Sigmoid colon (tissue), 7 donors: ENCODE data around the gene TMEM179. TPM values are rescaled to one million over a fixed set of nuclear protein-coding genes. Genes with fewer than 3 reads are reported as not detected.

ENCODE experiments used
- DNase-seq: peaks from one replicate; pipeline ENCODE4 v3.0.0-alpha.2; 2019
- H3K27ac ChIP-seq, 4 donors: fragments of 200-600 bp; sonication (generic); one replicate each; pipeline ENCODE4 v1.5.1; 2016 to 2019; ENCODE audit warnings: mild to moderate bottlenecking in 1 of 4
- H3K27me3 ChIP-seq, 3 donors: fragments of 200-600 bp; sonication (generic); one replicate each; pipeline ENCODE4 v1.5.1; 2019; ENCODE audit warnings: mild to moderate bottlenecking in 1 of 3
- H3K36me3 ChIP-seq, 4 donors: fragments of 200-600 bp; sonication (generic); one replicate each; pipeline ENCODE4 v1.5.1; 2016 to 2019
- H3K4me1 ChIP-seq, 4 donors: fragments of 200-600 bp; sonication (generic); one replicate each; pipeline ENCODE4 v1.5.1; 2017 to 2019
- H3K4me3 ChIP-seq, 4 donors: fragments of 200-600 bp; sonication (generic); one replicate each; pipeline ENCODE4 v1.5.1; 2017 to 2019; ENCODE audit warnings: mild to moderate bottlenecking in 2 of 4, moderate library complexity in 1 of 4
- H3K9me3 ChIP-seq, 4 donors: fragments of 200-600 bp in 3 of 4; sonication (generic) in 3 of 4; one replicate each; pipeline versions ENCODE4 v1.5.1 to v1.6.1; 2013 to 2019
- CTCF ChIP-seq, 4 experiments: fragments of 450-650 bp in 3 of 4; fragments of 200-600 bp in 1 of 4; IDR thresholded peaks; one replicate each; pipeline ENCODE4 v1.5.1; 2016 to 2019; ENCODE audit warnings: antibody characterized with exemption in 4 of 4, mild to moderate bottlenecking in 3 of 4, moderate library complexity in 2 of 4
- EP300 ChIP-seq, 4 donors: sonication (generic); formaldehyde crosslinking; IDR thresholded peaks; one replicate each; pipeline ENCODE4 v1.6.1; 2017; ENCODE audit warnings: antibody characterized with exemption in 4 of 4
- POLR2A ChIP-seq, 2 donors: fragments of 450-650 bp; IDR thresholded peaks; one replicate each; pipeline ENCODE4 v1.6.1; 2016; ENCODE audit warnings: antibody characterized with exemption in 2 of 2, mild to moderate bottlenecking in 2 of 2, moderate library complexity in 2 of 2
- POLR2AphosphoS5 ChIP-seq, 4 donors: sonication (generic); formaldehyde crosslinking; IDR thresholded peaks; one replicate each; pipeline ENCODE4 v1.6.1; 2017; ENCODE audit warnings: antibody characterized with exemption in 4 of 4
- WGBS, 2 donors: extraction: QIAGEN DNeasy Blood & Tissue Kit; methylation state at CpG; one replicate each; pipeline ENCODE4 v1.1.7; 2013; 5-methylcytosine and 5-hydroxymethylcytosine counted together
- intact Hi-C: fragments of 100-400 bp; cut with DNase I; formaldehyde crosslinking; loops from one replicate; pipeline ENCODE4 v1.15.1; 2023
- polyA plus RNA-seq, 3 donors: library from polyadenylated mRNA; stranded (reverse); fragments of 200-250 nt; gene quantifications; one replicate each; pipeline ENCODE4 v1.2.3, GENCODE V29; 2013
- total RNA-seq, 4 donors: library from RNA; depleted of rRNA; stranded (reverse); fragments of >200 nt; gene quantifications; one replicate each; pipeline ENCODE4 v1.1.0, GENCODE V29; 2016
- donor health status: healthy with polysubstance abuse.
- donor health status: Bipolar disorder and iron deficiency.
- donor health status: healthy.

TMEM179 gene
- total and polyA plus RNA-seq, 7 donors = 1.4 to 5.4 (median 4.1) TPM; not detected in 2

GRCh38 chr14:104578321-104578720, 26.3 kb downstream of the TMEM179 start:
- WGBS, 2 donors = 79 to 88% methylated on average over 11 of the region's 11 CpGs
- Histone ChIP-seq H3K4me3 (no peak overlapping the region), H3K36me3 (no peaks in the 10 kb centered on the region), H3K9me3 (no peaks in the 10 kb centered on the region), H3K27me3 (peaks cover 2 to 36% (median 18%) of the 10 kb centered on the region in 3 donors), H3K27ac (no peak overlapping the region), H3K4me1 (peaks cover 0 to 25% (median 5%) of the 10 kb centered on the region in 4 donors)
- DNase-seq = no peak
- TF ChIP-seq EP300 (IDR thresholded peaks at IDR 0.05) (no peak), CTCF (IDR thresholded peaks at IDR 0.05) (no peak), POLR2AphosphoS5 (IDR thresholded peaks at IDR 0.05) (no peak), POLR2A (IDR thresholded peaks at IDR 0.05) (no peak)
- intact Hi-C loops = no loop called here

GRCh38 chr14:104577847-104578301, 26.7 kb downstream of the TMEM179 start:
- no peak overlapping the region for H3K27ac ChIP-seq
- no peaks in the 10 kb centered on the region for H3K9me3 ChIP-seq
- DNase-seq = no peak
- H3K4me1 ChIP-seq = peaks cover 0 to 25% (median 5%) of the 10 kb centered on the region in 4 donors
- H3K27me3 ChIP-seq = peaks cover 2 to 36% (median 18%) of the 10 kb centered on the region in 3 donors
- no peak for TF ChIP-seq POLR2A (IDR thresholded peaks at IDR 0.05)
- no peak for TF ChIP-seq POLR2AphosphoS5 (IDR thresholded peaks at IDR 0.05)
- no peak for TF ChIP-seq EP300 (IDR thresholded peaks at IDR 0.05)
- no peak for TF ChIP-seq CTCF (IDR thresholded peaks at IDR 0.05)
- H3K4me3 ChIP-seq = no peak overlapping the region
- WGBS, 2 donors = 69 to 73% methylated on average over 19 of the region's 19 CpGs
- intact Hi-C loops = no loop called here
- H3K36me3 ChIP-seq = no peaks in the 10 kb centered on the region

GRCh38 chr14:104577426-104577825, 27.1 kb downstream of the TMEM179 start:
- intact Hi-C loops = no loop called here
- no peak for TF ChIP-seq CTCF (IDR thresholded peaks at IDR 0.05)
- TF ChIP-seq POLR2AphosphoS5 (IDR thresholded peaks at IDR 0.05) = no peak
- no peak for TF ChIP-seq POLR2A (IDR thresholded peaks at IDR 0.05)
- TF ChIP-seq EP300 (IDR thresholded peaks at IDR 0.05) = no peak
- WGBS, 2 donors = 28 to 70% methylated on average over 12 of the region's 12 CpGs
- no peak for DNase-seq
- Histone ChIP-seq H3K36me3 (no peaks in the 10 kb centered on the region), H3K4me3 (no peak overlapping the region), H3K27ac (no peak overlapping the region), H3K9me3 (no peaks in the 10 kb centered on the region), H3K4me1 (peaks cover 0 to 25% (median 5%) of the 10 kb centered on the region in 4 donors), H3K27me3 (peaks cover 2 to 36% (median 18%) of the 10 kb centered on the region in 3 donors)

- peaks cover 2 to 36% (median 18%) of the 10 kb centered on the region in 3 donors for H3K27me3 ChIP-seq
- no peaks in the 10 kb centered on the region for H3K9me3 ChIP-seq
- TF ChIP-seq POLR2AphosphoS5 (IDR thresholded peaks at IDR 0.05) (no peak), CTCF (IDR thresholded peaks at IDR 0.05) (no peak), EP300 (IDR thresholded peaks at IDR 0.05) (no peak), POLR2A (IDR thresholded peaks at IDR 0.05) (no peak)
- 10 to 53% methylated on average over 9 of the region's 9 CpGs for WGBS, 2 donors
- peaks cover 0 to 24% (median 5%) of the 10 kb centered on the region in 4 donors for H3K4me1 ChIP-seq
- intact Hi-C loops = no loop called here
- H3K27ac ChIP-seq = no peak overlapping the region
- DNase-seq = no peak
- no peak overlapping the region for H3K4me3 ChIP-seq
- H3K36me3 ChIP-seq = no peaks in the 10 kb centered on the region
These were observed 27.6 kb downstream of the TMEM179 start for GRCh38 chr14:104576970-104577332.
